Natural killer cell (primary cell): ENCODE data around the gene SCN5A. TPM values are rescaled to one million over a fixed set of nuclear protein-coding genes. Genes with fewer than 3 reads are reported as not detected.

Experiments used
- ATAC-seq, 3 donors: fragments of 150-1000 bp in 2 of 3; fragments of 200-7000 bp in 1 of 3; cut with Tn5 transposase; 1 replicate in 1 of 3; 2 replicates in 2 of 3; pipeline ENCODE4 v1.10.0; 2021; ENCODE audit warnings: mild to moderate bottlenecking in 2 of 3, moderate library complexity in 2 of 3
- DNase-seq, 2 donors: peaks; one replicate each; pipeline versions ENCODE4 v3.0.0 to v3.0.0-alpha.2; 2013 to 2021; ENCODE audit warnings: mixed read lengths in 1 of 2
- H3K27ac ChIP-seq: one replicate; pipeline ENCODE4 v1.5.1; 2013; ENCODE audit warnings: mild to moderate bottlenecking, low read length
- H3K27me3 ChIP-seq: one replicate; pipeline ENCODE4 v1.6.1; 2013; ENCODE audit warnings: low read length; ENCODE audit not compliant: control insufficient read depth, insufficient read depth
- H3K36me3 ChIP-seq: one replicate; pipeline ENCODE4 v1.6.1; 2013; ENCODE audit warnings: low read length; ENCODE audit not compliant: control insufficient read depth, insufficient read depth
- H3K4me1 ChIP-seq: one replicate; pipeline ENCODE4 v1.6.1; 2013; ENCODE audit warnings: low read length; ENCODE audit not compliant: control insufficient read depth, insufficient read depth
- H3K4me3 ChIP-seq: one replicate; pipeline ENCODE4 v1.5.1; 2013; ENCODE audit warnings: low read length
- H3K9me3 ChIP-seq: one replicate; pipeline ENCODE4 v1.6.1; 2013; ENCODE audit warnings: low read length; ENCODE audit not compliant: control insufficient read depth, insufficient read depth
- H3K27ac Mint-ChIP-seq, 2 donors: one replicate each; pipeline ENCODE4 v1.8.0; 2022; ENCODE audit warnings: mild to moderate bottlenecking in 2 of 2, mixed read lengths in 2 of 2, moderate library complexity in 1 of 2
- H3K27me3 Mint-ChIP-seq, 2 donors: one replicate each; pipeline ENCODE4 v1.8.0; 2022; ENCODE audit warnings: low read depth in 2 of 2, mixed read lengths in 2 of 2
- H3K36me3 Mint-ChIP-seq: one replicate; pipeline ENCODE4 v1.8.0; 2022; ENCODE audit warnings: mixed read lengths
- H3K4me1 Mint-ChIP-seq, 2 donors: one replicate each; pipeline ENCODE4 v1.8.0; 2022; ENCODE audit warnings: mixed read lengths in 2 of 2
- H3K4me3 Mint-ChIP-seq: one replicate; pipeline ENCODE4 v1.8.0; 2022; ENCODE audit warnings: mild to moderate bottlenecking, moderate library complexity, mixed read lengths
- H3K9me3 Mint-ChIP-seq, 2 donors: one replicate each; pipeline ENCODE4 v1.8.0; 2022; ENCODE audit warnings: mixed read lengths in 2 of 2
- CTCF ChIP-seq: fragments of 200-600 bp; IDR thresholded peaks from one replicate; pipeline ENCODE4 v1.8.0; 2022; ENCODE audit warnings: antibody characterized with exemption
- WGBS: methylation state at CpG from one replicate; pipeline ENCODE4 v1.1.7; 2013; ENCODE audit warnings: missing lambda C conversion rate; ENCODE audit not compliant: insufficient coverage; 5-methylcytosine and 5-hydroxymethylcytosine counted together
- intact Hi-C: fragments of 100-400 bp; cut with micrococcal nuclease; formaldehyde crosslinking; loops from one replicate; pipeline ENCODE4 v1.14.2; 2022
- total RNA-seq, 4 donors: library from RNA; stranded (reverse); fragments of 120-200 nt in 1 of 4; gene quantifications; one replicate each; pipeline versions ENCODE4 v1.2.3 to v1.2.4, GENCODE V29; 2013 to 2022

The SCN5A gene
- total RNA-seq, 3 donors from 2014 or later (not counting 1 experiment from before 2014, with no cell fraction given): 0.50 TPM; not detected in 2

GRCh38 chr3:38500688-38501417 lies 148.6 kb downstream of the SCN5A start:
- no peak for TF ChIP-seq CTCF
- Mint-ChIP-seq H3K27ac (no peak overlapping the region), H3K36me3 (no peaks in the 10 kb centered on the region), H3K27me3 (no peaks in the 10 kb centered on the region), H3K4me3 (no peak overlapping the region), H3K9me3 (no peaks in the 10 kb centered on the region), H3K4me1 (peaks cover 21 to 25% of the 10 kb centered on the region in 2 donors)
- Histone ChIP-seq H3K27ac (no peak overlapping the region), H3K36me3 (peaks cover 34% of the 10 kb centered on the region), H3K27me3 (no peaks in the 10 kb centered on the region), H3K4me3 (no peak overlapping the region), H3K4me1 (peaks cover 5% of the 10 kb centered on the region), H3K9me3 (no peaks in the 10 kb centered on the region)
- intact Hi-C loops: no loop called here
- ATAC-seq: no peak
- no peak for DNase-seq
- WGBS: no CpG with 5 or more reads among the region's 2 CpGs

Other genes with a start within 250 kb of the SCN5A start
- 1 to 10 TPM; 1.6 to 3.1 (median 2.7) TPM for gene ACVR2B, start 195.8 kb downstream of the SCN5A start, total RNA-seq
- 10 to 100 TPM; 27.3 to 34.5 (median 30.5) TPM for gene EXOG, start 153.3 kb downstream of the SCN5A start, total RNA-seq
- gene SCN10A, start 166.5 kb upstream of the SCN5A start, total RNA-seq: not detected